ENCODE results near the gene TCOF1. TPM values are rescaled to one million over a fixed set of nuclear protein-coding genes. Genes with fewer than 3 reads are reported as not detected.

Gene TCOF1
- total RNA-seq, 1 donor = 21.7 TPM

DNA sequence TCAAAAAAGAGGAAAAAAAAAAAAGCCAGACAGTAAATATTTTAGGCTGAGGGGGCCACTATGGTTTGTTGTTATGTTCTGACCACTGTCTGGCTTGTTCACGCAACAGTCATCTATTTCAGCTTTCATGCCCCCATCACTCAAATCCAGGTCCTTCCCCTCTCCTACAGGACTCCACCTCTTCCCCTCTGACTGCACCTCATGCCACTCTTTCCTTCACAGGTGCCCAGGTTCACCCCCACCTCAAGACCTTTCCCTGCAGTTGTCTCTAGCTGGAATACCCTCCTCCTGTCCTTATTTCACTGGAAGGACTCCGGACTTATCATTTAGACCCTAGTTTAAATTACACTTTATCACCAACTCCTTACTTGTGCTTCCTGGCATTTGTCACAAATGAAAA is 88.6 kb downstream of the TCOF1 start:
- H3K27me3 ChIP-seq (ENCODE audit: insufficient read depth, low read length) = no peaks in the 10 kb centered on the region
- peaks cover 21% of the 10 kb centered on the region for H3K4me1 ChIP-seq (ENCODE audit: insufficient read depth, low read length)
- no peaks in the 10 kb centered on the region for H3K9me3 ChIP-seq (ENCODE audit: low read depth, low read length)
- no peak overlapping the region for H3K4me3 ChIP-seq (ENCODE audit: low read length)

DNA sequence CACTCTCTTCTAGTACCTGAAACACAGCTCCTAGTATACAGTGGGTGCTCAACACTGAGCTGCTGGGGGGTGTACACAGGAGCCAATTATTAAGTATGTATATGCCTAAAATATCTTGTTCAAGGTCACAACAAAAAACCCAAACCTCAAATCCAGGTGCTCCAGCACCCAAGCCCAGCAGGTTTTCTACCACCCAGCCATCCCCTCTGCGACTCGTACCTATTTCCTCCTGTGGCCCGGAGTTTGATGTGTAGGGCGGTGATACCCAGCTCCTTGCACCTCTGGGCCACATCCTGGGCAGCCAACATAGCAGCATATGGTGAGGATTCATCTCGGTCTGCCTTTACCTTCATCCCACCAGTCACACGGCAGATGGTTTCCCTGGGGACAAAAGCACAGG is 89.1 kb downstream of the TCOF1 start:
- peaks cover 21% of the 10 kb centered on the region for H3K4me1 ChIP-seq (ENCODE audit: insufficient read depth, low read length)
- H3K9me3 ChIP-seq (ENCODE audit: low read depth, low read length) = no peaks in the 10 kb centered on the region
- no peak overlapping the region for H3K4me3 ChIP-seq (ENCODE audit: low read length)
- no peaks in the 10 kb centered on the region for H3K27me3 ChIP-seq (ENCODE audit: insufficient read depth, low read length)

GRCh38 chr5:150447188-150447587 is 89.7 kb downstream of the TCOF1 start:
- no peaks in the 10 kb centered on the region for H3K27me3 ChIP-seq (ENCODE audit: insufficient read depth, low read length)
- H3K4me1 ChIP-seq (ENCODE audit: insufficient read depth, low read length) = peaks cover 21% of the 10 kb centered on the region
- no peaks in the 10 kb centered on the region for H3K9me3 ChIP-seq (ENCODE audit: low read depth, low read length)
- H3K4me3 ChIP-seq (ENCODE audit: low read length) = no peak overlapping the region

GRCh38 chr5:150448334-150448733 is 90.8 kb downstream of the TCOF1 start:
- peaks cover 29% of the 10 kb centered on the region for H3K4me1 ChIP-seq (ENCODE audit: insufficient read depth, low read length)
- H3K4me3 ChIP-seq (ENCODE audit: low read length) = peak overlapping the region; percentile 79
- no peaks in the 10 kb centered on the region for H3K27me3 ChIP-seq (ENCODE audit: insufficient read depth, low read length)
- no peaks in the 10 kb centered on the region for H3K9me3 ChIP-seq (ENCODE audit: low read depth, low read length)

DNA sequence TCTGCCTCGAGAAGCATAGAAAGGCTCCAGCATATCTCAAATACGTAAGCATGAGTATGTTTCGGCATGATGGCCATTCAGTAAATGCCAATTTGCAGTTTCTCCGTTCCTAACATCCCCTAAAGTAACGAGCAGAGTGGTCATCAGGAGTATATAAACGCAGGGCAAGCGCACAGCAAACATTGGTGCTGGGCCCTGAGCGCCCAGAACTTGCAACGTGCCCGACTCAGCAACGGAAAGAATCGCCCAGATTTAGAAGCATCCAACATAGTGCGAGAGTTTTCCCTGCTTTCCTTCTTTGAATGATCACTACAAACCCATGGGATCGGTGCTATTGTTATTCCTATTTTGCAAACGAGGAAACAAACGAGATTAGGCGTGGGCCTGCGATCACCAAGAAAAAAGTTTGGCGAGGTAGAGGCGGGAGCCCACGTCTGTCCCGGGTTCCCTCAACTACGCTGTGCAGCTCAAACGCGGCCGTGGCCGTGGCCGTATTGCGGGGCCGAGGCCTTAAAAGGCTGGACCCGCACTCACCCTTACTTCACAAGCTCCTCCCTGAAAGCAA is 91.5 kb downstream of the TCOF1 start:
- H3K27me3 ChIP-seq (ENCODE audit: insufficient read depth, low read length) = no peaks in the 10 kb centered on the region
- peak overlapping the region; percentile 79 for H3K4me3 ChIP-seq (ENCODE audit: low read length)
- no peaks in the 10 kb centered on the region for H3K9me3 ChIP-seq (ENCODE audit: low read depth, low read length)
- H3K4me1 ChIP-seq (ENCODE audit: insufficient read depth, low read length) = peaks cover 36% of the 10 kb centered on the region

Other genes starting within 250 kb of the TCOF1 start
- gene PDGFRB, start 201.9 kb upstream of the TCOF1 start, total RNA-seq = 0.94 TPM
- gene CDX1, start 190.9 kb upstream of the TCOF1 start, total RNA-seq = not detected
- gene SLC6A7, start 167.6 kb upstream of the TCOF1 start, total RNA-seq = 0.10 TPM
- 0.94 TPM for gene CAMK2A, start 67.9 kb upstream of the TCOF1 start, total RNA-seq
- 4.8 TPM for gene ARSI, start 54.8 kb upstream of the TCOF1 start, total RNA-seq
- 2,135 TPM for gene CD74, start 55.2 kb downstream of the TCOF1 start, total RNA-seq
- 4,450 TPM for gene RPS14, start 92.0 kb downstream of the TCOF1 start, total RNA-seq
- gene NDST1, start 150.4 kb downstream of the TCOF1 start, total RNA-seq = 13.0 TPM